ENCODE data around the gene RAD51B. TPM values are rescaled to one million over a fixed set of nuclear protein-coding genes. Genes with fewer than 3 reads are reported as not detected.

RAD51B gene
- total and polyA plus RNA-seq, 2 of the 13 experiments (the other 11 are each of a cell fraction or from before 2014, with no cell fraction given) = 7.0 to 9.5 TPM

GRCh38 chr14:68301219-68301618 lies 481.6 kb downstream of the RAD51B start:
- H3K4me3 ChIP-seq (replicated peaks in 1 of 3; ENCODE audit: insufficient read depth in 1 of 3, low read depth in 2 of 3, low read length in 3 of 3) = no peak overlapping the region
- ATAC-seq (no peak), FAIRE-seq (no peak), DNase-seq (ENCODE audit: low spot score) (no peak)
- H2AFZ ChIP-seq (ENCODE audit: low read length) = no peak overlapping the region
- no peaks in the 10 kb centered on the region for H3K36me3 ChIP-seq (replicated peaks in 1 of 2; ENCODE audit: control insufficient read depth in 1 of 2, insufficient read depth in 2 of 2, low read length in 2 of 2)
- no peaks in the 10 kb centered on the region for H3K27me3 ChIP-seq (ENCODE audit: control insufficient read depth in 1 of 2, insufficient read depth in 2 of 2, low read length in 2 of 2)
- WGBS (ENCODE audit: low lambda C conversion rate) = 60% methylated on average over 1 of the region's 1 CpG
- H3K27ac ChIP-seq (ENCODE audit: extremely low read length, insufficient read depth, low read length) = no peak overlapping the region
- intact Hi-C loops (cut with micrococcal nuclease; ENCODE audit: unreplicated experiment) (no loop called here), in situ Hi-C loops (cut with HindIII; ENCODE audit: extremely low pct_ligation_motif_present, low pct_unique_long_range_greater_than_20kb) (no loop called here)
- peaks cover 30% of the 10 kb centered on the region for H3K4me1 ChIP-seq (ENCODE audit: insufficient read depth, low read length)
- ChIA-PET CTCF (ENCODE audit: low intra/inter-chr PET ratio, low total read pairs) (no interaction called here), POLR2A (interaction anchor here (1.6 kb wide), 1 partner anchor 492 kb away, joined by 5 read pairs; the partner anchor contains the start of gene ZFP36L1)
- no peaks in the 10 kb centered on the region for H3K79me2 ChIP-seq (ENCODE audit: insufficient read depth, low read length)
- H4K20me1 ChIP-seq (ENCODE audit: insufficient read depth, low read length) = no peaks in the 10 kb centered on the region
- TF ChIP-seq DBP (CRISPR knock-in tag; IDR thresholded peaks at IDR 0.05; ENCODE audit: not compliant biosample characterization) (no peak), SIN3B (IDR thresholded peaks at IDR 0.05; ENCODE audit: low read length) (no peak), ZMYM3 (CRISPR knock-in tag; IDR thresholded peaks at IDR 0.05) (no peak), ESRRA (CRISPR knock-in tag; IDR thresholded peaks at IDR 0.05; ENCODE audit: low read depth) (no peak), PRDM10 (CRISPR knock-in tag; IDR thresholded peaks at IDR 0.05; ENCODE audit: low read depth) (no peak), ZNF335 (CRISPR knock-in tag; IDR thresholded peaks at IDR 0.05) (no peak), NFKBIZ (CRISPR knock-in tag; IDR thresholded peaks at IDR 0.05) (no peak), ZNF205 (CRISPR knock-in tag; IDR thresholded peaks at IDR 0.05) (no peak), ZNF280B (CRISPR knock-in tag; IDR thresholded peaks at IDR 0.05; ENCODE audit: borderline replicate concordance) (no peak), ZNF431 (CRISPR knock-in tag; IDR thresholded peaks at IDR 0.05; ENCODE audit: borderline replicate concordance, low read depth) (no peak), ZBTB44 (CRISPR knock-in tag; IDR thresholded peaks at IDR 0.05) (no peak), FOXP4 (CRISPR knock-in tag; IDR thresholded peaks at IDR 0.05) (no peak), ZNF567 (CRISPR knock-in tag; IDR thresholded peaks at IDR 0.05; ENCODE audit: borderline replicate concordance) (no peak)
- no peak overlapping the region for H3K9ac ChIP-seq (ENCODE audit: insufficient read depth, low read depth, low read length)
- no peak overlapping the region for H3K4me2 ChIP-seq (ENCODE audit: low read depth, low read length)
- no TSS peak for BruUV-seq (replicated peaks)
- H3K9me3 ChIP-seq (ENCODE audit: low read length) = no peaks in the 10 kb centered on the region

Measured in HepG2 (cell line).